NCI-H146 (cell line): ENCODE data around the gene RNASEH1.
A peak's percentile ranks its signal among the peaks of the same experiment; 100 is the strongest.

Source experiments
- DNase-seq: peaks from one replicate; lab custom pipeline; 2025; lab: John Stamatoyannopoulos, UW

The RNASEH1 gene

GRCh38 chr2:3547915-3548314 is 10.2 kb downstream of the RNASEH1 start:
- DNase-seq: no peak

DNA sequence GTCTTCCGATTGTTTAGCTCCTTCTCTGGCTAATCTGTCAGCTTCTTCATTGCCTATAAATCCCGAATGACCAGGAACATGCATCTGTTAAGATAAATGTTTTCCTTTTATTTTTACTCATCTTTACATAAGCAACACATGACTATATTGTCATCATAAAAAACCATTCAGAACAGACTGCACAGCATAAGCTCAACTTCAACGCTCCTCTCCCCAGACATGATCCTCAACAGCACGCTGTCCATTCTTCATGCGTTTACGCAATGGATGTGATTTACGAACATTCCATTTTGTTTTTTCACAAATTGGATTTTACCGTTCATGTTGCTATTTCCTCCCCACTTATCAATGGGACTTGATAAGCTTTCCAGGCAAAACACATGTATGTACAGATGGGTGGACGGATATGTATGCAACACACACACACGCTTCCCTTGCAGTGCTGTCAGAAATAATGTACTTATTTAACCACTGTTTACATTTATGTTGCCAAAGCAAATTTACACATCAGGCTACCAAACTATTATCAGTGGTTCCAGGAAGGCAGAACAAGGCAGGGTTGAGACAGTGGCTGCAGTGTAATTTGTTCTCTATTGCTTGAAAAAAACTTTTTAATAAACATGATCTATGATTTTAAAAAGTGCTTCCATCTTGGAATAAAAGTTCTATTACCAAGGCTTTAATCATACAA is 12.2 kb downstream of the RNASEH1 start:
- DNase-seq: no peak

DNA sequence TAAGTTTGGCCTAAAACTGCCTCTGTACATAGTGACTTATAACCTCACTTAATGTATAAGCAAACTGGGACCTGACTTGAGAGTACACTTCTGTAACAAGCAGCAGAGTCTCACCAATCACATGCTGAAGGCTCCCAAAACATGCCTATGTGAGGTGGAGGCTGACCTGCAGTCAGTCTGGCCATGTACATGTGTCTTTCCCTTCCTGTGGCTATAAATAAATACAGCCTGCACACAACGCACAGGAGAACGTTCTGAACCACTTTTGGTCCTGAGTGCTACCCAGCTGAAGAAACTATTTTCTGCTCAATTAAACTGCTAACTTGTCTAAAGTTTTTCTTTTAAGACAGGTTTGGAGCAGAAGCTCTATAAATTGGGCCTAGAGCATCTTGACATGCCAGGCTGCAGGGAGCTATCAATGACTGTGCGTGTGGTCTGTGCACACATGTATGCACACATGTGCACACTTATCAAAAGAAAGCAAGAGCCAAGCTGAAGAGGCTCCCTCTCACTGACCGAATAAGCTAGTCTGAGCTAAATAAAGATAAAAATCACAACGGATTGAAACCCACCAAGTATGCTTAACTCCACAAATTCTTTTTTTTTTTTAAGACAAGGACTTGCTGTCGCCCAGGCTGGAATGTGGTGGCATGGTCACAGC is 15.0 kb downstream of the RNASEH1 start:
- no peak for DNase-seq

DNA sequence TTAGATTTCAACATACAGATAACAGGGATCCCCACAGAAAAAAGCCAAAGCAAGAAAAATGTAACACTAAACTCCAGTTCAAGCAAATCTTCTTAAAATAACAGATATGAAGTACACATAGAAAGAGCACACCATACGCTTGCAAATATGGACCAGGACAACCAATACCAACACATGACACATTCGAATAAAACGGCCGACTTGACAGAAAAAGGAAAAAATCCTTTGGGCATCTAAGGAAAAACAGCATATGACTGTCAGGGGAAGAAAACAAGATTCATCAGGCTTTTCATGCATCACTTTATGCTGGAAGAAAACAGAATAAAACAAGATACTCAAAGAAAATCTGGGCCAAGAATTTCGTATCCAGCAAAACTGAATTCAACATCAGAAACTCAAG is 16.0 kb downstream of the RNASEH1 start:
- no peak for DNase-seq

DNA sequence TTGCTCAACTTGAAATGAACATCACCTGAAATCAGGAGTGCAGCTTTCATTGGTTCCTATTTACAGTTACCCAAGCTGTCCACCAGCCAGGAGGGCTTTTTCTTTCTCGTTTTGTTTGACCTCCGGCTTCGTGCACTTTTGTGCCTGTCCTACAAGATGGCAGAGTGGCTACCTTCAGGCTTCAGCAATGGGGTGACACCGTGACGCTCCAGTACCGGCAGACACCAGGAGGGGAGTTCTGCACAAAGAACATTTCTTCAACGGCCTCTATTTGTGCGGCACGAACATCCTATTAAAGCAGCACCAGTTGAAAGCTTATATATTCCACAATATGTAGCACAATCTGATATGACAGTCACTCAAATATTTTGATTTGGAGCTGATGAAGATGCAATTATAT is 18.3 kb downstream of the RNASEH1 start:
- DNase-seq: no peak

GRCh38 chr2:3536682-3537632 is 21.2 kb downstream of the RNASEH1 start:
- no peak for DNase-seq

GRCh38 chr2:3535794-3536681 is 22.1 kb downstream of the RNASEH1 start:
- DNase-seq: no peak

GRCh38 chr2:3535467-3535793 is 22.7 kb downstream of the RNASEH1 start:
- DNase-seq: no peak

- no peak for DNase-seq
Measured at GRCh38 chr2:3534251-3534814, 23.8 kb downstream of the RNASEH1 start.

GRCh38 chr2:3533836-3534235 is 24.3 kb downstream of the RNASEH1 start:
- DNase-seq: no peak

- no peak for DNase-seq
Measured at GRCh38 chr2:3532941-3533340, 25.2 kb downstream of the RNASEH1 start.

DNA sequence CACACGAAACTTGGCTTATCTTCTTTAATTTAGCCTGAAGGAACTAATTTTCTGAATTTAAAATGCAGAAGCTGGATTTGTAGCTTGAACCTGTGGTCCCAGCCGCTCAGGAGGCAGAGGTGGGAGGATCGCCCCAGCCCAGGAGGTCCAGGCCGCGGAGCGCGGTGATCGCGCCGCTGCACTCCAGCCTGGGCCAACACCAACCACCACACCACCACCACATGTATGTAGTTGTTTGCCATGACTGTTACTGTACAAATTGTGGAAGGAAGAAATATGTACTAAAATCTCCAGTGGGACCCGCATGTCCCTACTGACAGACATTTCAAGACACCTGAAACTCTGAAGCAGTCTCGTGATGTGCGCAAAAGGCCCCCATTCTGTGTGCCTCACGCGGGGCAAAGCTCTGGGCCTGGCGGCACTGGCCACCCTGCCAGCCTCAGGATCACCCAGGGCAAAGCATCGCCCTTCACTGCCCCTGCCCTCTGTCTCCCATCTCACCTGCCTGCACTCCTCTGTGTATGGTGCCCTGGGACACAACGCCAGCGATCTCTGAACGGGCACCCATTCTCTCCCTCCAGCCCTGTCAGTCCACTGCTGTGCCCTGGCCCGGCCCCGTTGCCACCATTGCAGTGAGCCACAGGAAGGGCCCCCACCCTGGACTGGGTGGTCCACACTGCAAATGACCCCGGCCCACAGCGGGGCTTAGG is 28.7 kb downstream of the RNASEH1 start:
- no peak for DNase-seq

DNA sequence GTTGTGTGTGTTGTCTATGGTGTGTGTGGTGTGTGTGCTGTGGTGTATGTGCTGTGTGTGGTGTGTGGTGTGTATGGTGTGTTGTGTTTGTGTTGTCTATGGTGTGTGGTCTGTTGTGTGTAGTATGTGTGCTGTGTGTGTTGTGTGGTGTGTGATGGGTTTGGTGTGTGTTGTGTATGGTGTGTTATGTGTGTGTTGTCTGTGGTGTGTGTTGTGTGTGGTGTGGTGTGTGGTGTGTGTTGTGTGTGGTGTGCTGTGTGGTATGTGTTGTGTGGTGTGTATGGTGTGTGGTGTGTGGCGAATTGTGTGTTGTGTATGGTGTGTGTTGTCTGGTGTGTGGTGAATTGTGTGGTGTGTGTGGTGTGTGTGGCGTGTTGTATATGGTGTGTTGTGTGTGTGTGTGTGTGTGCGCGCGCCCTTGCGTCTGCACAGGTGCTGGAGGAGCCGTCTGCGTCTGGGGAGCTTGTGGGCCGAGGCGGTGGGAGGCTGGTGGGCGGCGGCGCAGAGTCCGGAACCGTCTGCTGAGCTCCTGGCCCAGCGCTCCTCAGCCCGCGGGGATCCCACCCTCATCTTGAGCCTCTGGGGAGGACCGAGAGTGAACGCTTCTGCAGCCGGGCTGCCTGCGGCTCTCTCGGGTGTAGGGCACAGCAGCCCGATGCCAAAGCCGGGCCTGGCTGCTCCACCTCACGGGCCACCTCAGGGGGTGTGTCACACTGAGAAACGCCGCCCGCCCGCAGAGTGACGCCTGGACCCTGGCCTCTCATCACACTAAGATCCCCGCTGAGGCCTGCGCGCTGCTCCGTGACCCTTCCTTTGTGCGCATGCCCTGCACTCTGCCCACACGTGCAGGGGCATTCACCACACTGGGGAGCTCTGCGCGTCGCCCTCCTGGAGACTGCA is 30.0 kb downstream of the RNASEH1 start:
- peak; percentile 92 for DNase-seq

DNA sequence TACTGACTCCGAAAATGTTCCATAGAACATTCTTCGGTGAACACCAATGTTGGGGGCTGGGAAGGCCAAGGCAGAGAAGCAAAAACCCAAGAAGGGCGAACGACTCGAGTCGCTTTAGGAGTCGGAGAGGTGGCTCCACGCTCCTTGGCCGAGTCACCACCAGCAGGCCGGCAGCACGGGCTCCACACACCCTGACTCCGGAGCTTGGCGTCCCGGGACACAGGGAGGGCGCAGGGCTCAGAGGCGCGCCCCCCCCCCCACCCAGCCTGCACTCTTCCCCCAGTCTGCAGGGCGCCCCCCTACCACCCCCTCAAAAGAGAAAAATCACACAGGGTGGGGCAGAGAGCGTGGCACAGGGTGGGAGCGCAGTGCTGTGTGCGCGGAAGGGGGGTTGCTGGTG is 31.3 kb downstream of the RNASEH1 start:
- DNase-seq: no peak

DNA sequence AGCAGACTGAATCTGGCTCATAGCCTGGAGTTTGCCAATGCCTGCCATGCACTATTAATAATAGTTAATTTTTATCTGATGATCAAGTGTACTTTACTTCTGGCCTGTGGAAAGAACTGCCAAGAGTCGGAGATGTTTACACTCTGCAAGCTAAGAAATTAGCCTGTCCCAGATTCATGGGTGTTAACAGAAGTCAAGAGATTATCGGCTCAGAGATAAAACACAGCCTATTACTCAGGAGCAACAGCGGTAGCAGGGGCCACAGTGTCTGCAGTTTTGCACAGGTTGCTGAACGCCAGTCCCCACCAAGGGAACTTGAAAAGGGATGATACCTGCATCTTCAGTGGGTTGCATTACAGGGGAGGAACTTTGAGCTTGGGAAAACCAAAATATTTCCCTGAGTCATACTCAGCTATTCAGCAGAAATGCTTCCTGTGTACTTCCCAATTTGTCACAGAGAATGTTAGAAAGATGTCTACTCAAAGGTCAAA is 34.5 kb downstream of the RNASEH1 start:
- DNase-seq: no peak

DNA sequence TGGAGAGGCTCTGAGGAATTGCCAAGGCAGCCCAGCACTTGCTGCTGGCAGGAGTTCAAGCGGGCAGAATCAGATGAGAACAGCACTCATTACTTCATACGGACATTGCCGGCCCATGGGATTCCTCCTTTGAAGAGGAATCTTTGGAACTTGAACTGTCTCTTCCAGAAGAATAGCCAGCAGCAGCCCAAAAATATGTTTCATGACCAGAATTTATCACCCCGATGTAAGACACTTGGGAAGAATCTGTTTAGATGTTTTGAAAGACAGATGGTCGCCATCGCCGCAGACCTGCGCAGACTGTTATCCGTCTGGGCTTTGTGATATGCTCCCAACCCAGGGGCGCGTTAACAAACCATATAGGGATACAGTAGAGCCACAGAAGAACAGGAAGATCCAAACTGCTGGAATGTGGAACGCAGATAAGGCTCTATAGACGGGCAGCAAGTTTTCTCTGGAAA is 35.1 kb downstream of the RNASEH1 start:
- no peak for DNase-seq

GRCh38 chr2:3520591-3520990 is 37.5 kb downstream of the RNASEH1 start:
- DNase-seq: no peak

DNA sequence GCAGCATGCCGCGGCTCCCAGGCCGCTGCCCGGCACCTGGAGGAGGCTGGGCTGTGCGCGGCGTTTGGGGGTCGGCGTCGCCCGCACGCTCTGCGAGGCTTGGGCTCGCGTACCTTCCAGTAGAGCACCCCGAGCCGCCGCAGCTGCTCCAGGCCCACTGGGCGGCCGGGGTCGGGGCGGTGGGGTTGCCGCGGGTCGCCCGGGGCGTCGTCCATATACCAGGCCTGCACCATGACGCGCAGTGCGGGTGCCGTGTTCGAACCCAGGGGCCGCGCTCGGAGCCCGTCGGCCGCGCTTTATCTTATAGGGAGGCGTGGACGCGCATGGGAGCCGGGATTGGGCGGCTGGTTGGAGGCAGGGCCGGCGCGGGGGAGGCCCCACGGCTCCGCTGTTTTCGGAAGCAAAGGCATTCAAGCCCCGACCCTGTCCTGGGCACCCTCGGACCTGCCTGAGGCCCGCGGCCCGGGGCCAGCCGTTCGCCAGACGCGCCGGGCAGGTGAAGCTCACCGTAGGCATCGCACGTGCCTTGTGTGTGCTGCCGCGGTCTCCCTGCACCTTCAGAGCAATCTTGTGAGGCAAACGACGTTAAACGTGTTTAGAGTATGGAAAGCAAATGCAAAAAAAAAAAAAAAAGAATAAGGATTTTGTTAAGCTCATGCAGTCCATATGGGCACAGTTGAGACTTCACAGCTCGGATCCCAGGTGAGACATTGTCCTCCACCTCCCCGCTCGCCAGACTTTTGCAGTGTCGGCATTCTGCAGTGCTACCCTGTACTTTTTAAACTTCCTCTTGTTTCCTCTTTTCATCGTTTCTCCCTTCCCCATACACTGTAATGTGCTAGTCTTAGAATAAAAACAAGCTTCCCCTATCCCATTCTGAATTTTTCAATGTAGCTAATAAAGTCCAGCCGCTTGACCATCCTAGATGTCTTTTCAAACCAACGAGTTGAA is 38.6 kb downstream of the RNASEH1 start, which contains the start of gene ADI1:
ADI1 (minus strand) TSS at position 277 of the 951 bp plus-strand sequence; CDS start at position 233, 44 bp downstream.
- DNase-seq: peak; percentile 81
